ENCODE measurements around the gene CHD9NB.

Gene CHD9NB

DNA sequence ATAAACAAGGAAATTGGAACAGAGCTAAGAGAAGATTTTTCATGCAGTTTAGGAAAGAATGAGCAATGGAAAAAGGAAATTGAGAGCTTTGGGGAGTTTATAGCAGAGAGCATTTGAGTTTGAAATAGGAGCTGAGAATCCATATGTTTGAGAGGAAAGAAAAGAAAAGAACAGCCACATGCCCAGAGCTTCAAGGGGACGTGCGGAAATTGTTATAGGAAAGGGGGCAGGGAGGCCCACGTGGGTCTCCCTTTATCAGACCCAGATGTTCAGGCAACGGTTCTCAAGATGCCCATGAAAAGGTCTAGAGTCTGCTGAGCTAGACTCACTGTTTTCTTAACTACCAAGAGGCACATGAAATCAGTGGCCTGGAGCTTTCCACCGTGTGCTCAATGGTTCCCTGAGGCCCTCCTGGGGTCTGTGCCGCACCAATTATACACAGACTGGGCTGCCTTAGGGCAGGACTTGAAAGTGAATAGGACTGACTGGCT is 33.3 kb upstream of the CHD9NB start:
- Histone ChIP-seq H3K18ac (ENCODE audit: low read length) (peak overlapping the region; percentile 46), H3K9ac (ENCODE audit: low read depth, low read length, poor library complexity) (no peak overlapping the region), H2BK15ac (ENCODE audit: low read length) (no peak overlapping the region), H3K9me3 (replicated peaks in 1 of 2; ENCODE audit: control insufficient read depth in 2 of 2, insufficient read depth in 1 of 2, low read depth in 1 of 2, low read length in 2 of 2) (no peaks in the 10 kb centered on the region), H2BK12ac (ENCODE audit: low read length) (peak overlapping the region; percentile 49), H3K27me3 (ENCODE audit: control insufficient read depth in 3 of 3, insufficient read depth in 3 of 3, low read depth in 1 of 3, low read length in 3 of 3) (no peaks in the 10 kb centered on the region), H4K8ac (ENCODE audit: low read depth, low read length) (no peak overlapping the region), H2BK120ac (ENCODE audit: low read depth, low read length) (no peak overlapping the region), H3K36me3 (replicated peaks in 1 of 2; ENCODE audit: control insufficient read depth in 2 of 2, insufficient read depth in 2 of 2, low read length in 2 of 2) (peaks cover 0 to 1% of the 10 kb centered on the region in 2 donors), H4K91ac (ENCODE audit: low read depth, low read length, poor library complexity) (no peak overlapping the region), H3K14ac (ENCODE audit: low read length) (no peak overlapping the region), H2AK5ac (ENCODE audit: low read depth, low read length) (no peak overlapping the region), H3K4me2 (ENCODE audit: insufficient read depth, low read length, poor library complexity, severe bottlenecking) (no peak overlapping the region), H3K4me1 (ENCODE audit: control insufficient read depth in 2 of 2, insufficient read depth in 1 of 2, low read depth in 1 of 2, low read length in 2 of 2) (peaks cover 19 to 25% of the 10 kb centered on the region in 2 donors), H2AFZ (ENCODE audit: low read length) (peak overlapping the region; percentile 42), H3K79me1 (ENCODE audit: low read depth, low read length) (no peaks in the 10 kb centered on the region), H3K4ac (ENCODE audit: low read length) (no peak overlapping the region), H3K23ac (ENCODE audit: low read depth, low read length, poor library complexity) (no peak overlapping the region), H3K4me3 (ENCODE audit: low read length in 2 of 2) (no peak overlapping the region), H2BK5ac (ENCODE audit: low read length) (no peak overlapping the region), H3K27ac (replicated peaks; ENCODE audit: low read length) (no peak overlapping the region)
- no peak for DNase-seq (ENCODE audit: low spot score)
- WGBS, 2 donors (ENCODE audit: extremely low coverage in 2 of 2, insufficient read length in 2 of 2, insufficient replicate concordance in 1 of 2): no CpG with 5 or more reads among the region's 6 CpGs

DNA sequence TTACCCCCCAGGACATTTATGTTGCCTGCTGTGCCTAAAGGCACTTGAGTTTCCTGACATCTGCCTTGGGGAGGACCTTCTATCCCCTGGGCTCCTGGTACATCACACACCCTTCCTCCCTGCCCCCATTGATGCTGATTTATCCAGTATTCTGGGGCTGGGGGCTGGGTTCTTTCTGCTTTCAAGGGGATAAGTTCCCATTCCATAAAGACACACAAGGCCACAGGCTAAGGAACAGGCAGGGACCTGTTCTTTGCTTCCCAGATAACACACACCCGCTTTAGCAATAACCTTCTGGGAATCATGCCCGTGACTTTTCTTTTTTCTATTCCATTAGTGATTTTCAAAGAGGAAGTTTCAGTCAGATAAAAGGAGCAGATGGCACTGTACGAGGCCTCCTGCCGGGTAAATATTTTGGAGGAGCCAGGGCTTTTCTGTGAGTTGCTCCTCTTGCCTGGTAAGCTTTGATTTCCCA is 32.7 kb upstream of the CHD9NB start:
- no peak overlapping the region for H2BK5ac ChIP-seq (ENCODE audit: low read length)
- no CpG with 5 or more reads among the region's 4 CpGs for WGBS, 2 donors (ENCODE audit: extremely low coverage in 2 of 2, insufficient read length in 2 of 2, insufficient replicate concordance in 1 of 2)
- H2BK12ac ChIP-seq (ENCODE audit: low read length): no peak overlapping the region
- H3K4me2 ChIP-seq (ENCODE audit: insufficient read depth, low read length, poor library complexity, severe bottlenecking): no peak overlapping the region
- DNase-seq (ENCODE audit: low spot score): no peak
- no peak overlapping the region for H2BK15ac ChIP-seq (ENCODE audit: low read length)
- H3K18ac ChIP-seq (ENCODE audit: low read length): no peak overlapping the region
- no peaks in the 10 kb centered on the region for H3K9me3 ChIP-seq (replicated peaks in 1 of 2; ENCODE audit: control insufficient read depth in 2 of 2, insufficient read depth in 1 of 2, low read depth in 1 of 2, low read length in 2 of 2)
- H2BK120ac ChIP-seq (ENCODE audit: low read depth, low read length): no peak overlapping the region
- no peak overlapping the region for H3K23ac ChIP-seq (ENCODE audit: low read depth, low read length, poor library complexity)
- no peaks in the 10 kb centered on the region for H3K27me3 ChIP-seq (ENCODE audit: control insufficient read depth in 3 of 3, insufficient read depth in 3 of 3, low read depth in 1 of 3, low read length in 3 of 3)
- H3K9ac ChIP-seq (ENCODE audit: low read depth, low read length, poor library complexity): no peak overlapping the region
- no peaks in the 10 kb centered on the region for H3K79me1 ChIP-seq (ENCODE audit: low read depth, low read length)
- no peak overlapping the region for H4K8ac ChIP-seq (ENCODE audit: low read depth, low read length)
- no peak overlapping the region for H3K4ac ChIP-seq (ENCODE audit: low read length)
- no peak overlapping the region for H2AK5ac ChIP-seq (ENCODE audit: low read depth, low read length)
- no peak overlapping the region for H4K91ac ChIP-seq (ENCODE audit: low read depth, low read length, poor library complexity)
- no peak overlapping the region for H3K27ac ChIP-seq (replicated peaks; ENCODE audit: low read length)
- no peak overlapping the region for H3K14ac ChIP-seq (ENCODE audit: low read length)
- no peak overlapping the region for H3K4me3 ChIP-seq (ENCODE audit: low read length in 2 of 2)
- peaks cover 0 to 1% of the 10 kb centered on the region in 2 donors for H3K36me3 ChIP-seq (replicated peaks in 1 of 2; ENCODE audit: control insufficient read depth in 2 of 2, insufficient read depth in 2 of 2, low read length in 2 of 2)
- H2AFZ ChIP-seq (ENCODE audit: low read length): no peak overlapping the region
- peaks cover 19 to 26% of the 10 kb centered on the region in 2 donors for H3K4me1 ChIP-seq (ENCODE audit: control insufficient read depth in 2 of 2, insufficient read depth in 1 of 2, low read depth in 1 of 2, low read length in 2 of 2)

- no peak overlapping the region for H3K14ac ChIP-seq (ENCODE audit: low read length)
- no peak overlapping the region for H2AK5ac ChIP-seq (ENCODE audit: low read depth, low read length)
- H3K79me1 ChIP-seq (ENCODE audit: low read depth, low read length): no peaks in the 10 kb centered on the region
- H2AFZ ChIP-seq (ENCODE audit: low read length): no peak overlapping the region
- H3K27me3 ChIP-seq (ENCODE audit: control insufficient read depth in 3 of 3, insufficient read depth in 3 of 3, low read depth in 1 of 3, low read length in 3 of 3): no peaks in the 10 kb centered on the region
- H3K18ac ChIP-seq (ENCODE audit: low read length): peak overlapping the region; percentile 0
- peaks cover 0 to 1% of the 10 kb centered on the region in 2 donors for H3K36me3 ChIP-seq (replicated peaks in 1 of 2; ENCODE audit: control insufficient read depth in 2 of 2, insufficient read depth in 2 of 2, low read length in 2 of 2)
- H3K4me1 ChIP-seq (ENCODE audit: control insufficient read depth in 2 of 2, insufficient read depth in 1 of 2, low read depth in 1 of 2, low read length in 2 of 2): peaks cover 15 to 24% of the 10 kb centered on the region in 2 donors
- H3K27ac ChIP-seq (replicated peaks; ENCODE audit: low read length): no peak overlapping the region
- H3K9me3 ChIP-seq (replicated peaks in 1 of 2; ENCODE audit: control insufficient read depth in 2 of 2, insufficient read depth in 1 of 2, low read depth in 1 of 2, low read length in 2 of 2): no peaks in the 10 kb centered on the region
- no peak overlapping the region for H4K8ac ChIP-seq (ENCODE audit: low read depth, low read length)
- no peak overlapping the region for H4K91ac ChIP-seq (ENCODE audit: low read depth, low read length, poor library complexity)
- H3K4me2 ChIP-seq (ENCODE audit: insufficient read depth, low read length, poor library complexity, severe bottlenecking): no peak overlapping the region
- DNase-seq (ENCODE audit: low spot score): no peak
- no peak overlapping the region for H3K4me3 ChIP-seq (ENCODE audit: low read length in 2 of 2)
- no peak overlapping the region for H2BK12ac ChIP-seq (ENCODE audit: low read length)
- no CpG with 5 or more reads among the region's 8 CpGs for WGBS, 2 donors (ENCODE audit: extremely low coverage in 2 of 2, insufficient read length in 2 of 2, insufficient replicate concordance in 1 of 2)
- no peak overlapping the region for H2BK15ac ChIP-seq (ENCODE audit: low read length)
- no peak overlapping the region for H2BK5ac ChIP-seq (ENCODE audit: low read length)
- H2BK120ac ChIP-seq (ENCODE audit: low read depth, low read length): no peak overlapping the region
- H3K9ac ChIP-seq (ENCODE audit: low read depth, low read length, poor library complexity): no peak overlapping the region
- no peak overlapping the region for H3K4ac ChIP-seq (ENCODE audit: low read length)
- no peak overlapping the region for H3K23ac ChIP-seq (ENCODE audit: low read depth, low read length, poor library complexity)
These were observed 32.1 kb upstream of the CHD9NB start for GRCh38 chr16:53084746-53085334.

DNA sequence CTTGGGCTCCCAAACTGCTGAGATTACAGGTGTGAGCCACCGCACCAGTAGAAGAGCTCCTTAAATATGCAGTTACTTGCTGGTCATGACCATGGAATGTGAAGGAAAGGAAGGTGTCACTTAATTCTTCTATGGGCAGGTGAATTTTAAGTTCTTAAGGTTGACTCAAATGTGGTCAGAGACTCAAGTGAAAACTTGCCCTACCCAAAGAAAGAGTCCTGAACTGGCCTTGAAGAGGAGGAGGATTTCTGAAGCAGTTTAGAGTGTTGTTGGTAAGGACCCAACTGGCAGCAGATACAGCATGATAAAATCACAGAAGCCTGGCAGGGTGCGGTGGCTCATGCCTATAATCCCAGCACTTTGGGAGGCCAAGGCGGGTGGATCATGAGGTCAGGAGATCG is 31.4 kb upstream of the CHD9NB start:
- Histone ChIP-seq H3K18ac (ENCODE audit: low read length) (no peak overlapping the region), H2BK5ac (ENCODE audit: low read length) (no peak overlapping the region), H3K36me3 (replicated peaks in 1 of 2; ENCODE audit: control insufficient read depth in 2 of 2, insufficient read depth in 2 of 2, low read length in 2 of 2) (peaks cover 0 to 1% of the 10 kb centered on the region in 2 donors), H4K8ac (ENCODE audit: low read depth, low read length) (no peak overlapping the region), H4K91ac (ENCODE audit: low read depth, low read length, poor library complexity) (no peak overlapping the region), H3K23ac (ENCODE audit: low read depth, low read length, poor library complexity) (no peak overlapping the region), H3K14ac (ENCODE audit: low read length) (no peak overlapping the region), H2BK120ac (ENCODE audit: low read depth, low read length) (no peak overlapping the region), H3K27ac (replicated peaks; ENCODE audit: low read length) (no peak overlapping the region), H2AFZ (ENCODE audit: low read length) (no peak overlapping the region), H3K4me2 (ENCODE audit: insufficient read depth, low read length, poor library complexity, severe bottlenecking) (no peak overlapping the region), H3K9me3 (replicated peaks in 1 of 2; ENCODE audit: control insufficient read depth in 2 of 2, insufficient read depth in 1 of 2, low read depth in 1 of 2, low read length in 2 of 2) (no peaks in the 10 kb centered on the region), H3K4me1 (ENCODE audit: control insufficient read depth in 2 of 2, insufficient read depth in 1 of 2, low read depth in 1 of 2, low read length in 2 of 2) (peaks cover 9 to 24% of the 10 kb centered on the region in 2 donors), H2BK15ac (ENCODE audit: low read length) (no peak overlapping the region), H3K9ac (ENCODE audit: low read depth, low read length, poor library complexity) (no peak overlapping the region), H2AK5ac (ENCODE audit: low read depth, low read length) (no peak overlapping the region), H3K4me3 (ENCODE audit: low read length in 2 of 2) (no peak overlapping the region), H2BK12ac (ENCODE audit: low read length) (no peak overlapping the region), H3K79me1 (ENCODE audit: low read depth, low read length) (no peaks in the 10 kb centered on the region), H3K27me3 (ENCODE audit: control insufficient read depth in 3 of 3, insufficient read depth in 3 of 3, low read depth in 1 of 3, low read length in 3 of 3) (no peaks in the 10 kb centered on the region), H3K4ac (ENCODE audit: low read length) (no peak overlapping the region)
- no CpG with 5 or more reads among the region's 4 CpGs for WGBS, 2 donors (ENCODE audit: extremely low coverage in 2 of 2, insufficient read length in 2 of 2, insufficient replicate concordance in 1 of 2)
- no peak for DNase-seq (ENCODE audit: low spot score)

All from neuronal stem cell (in vitro differentiated cells).